ENCODE results near the gene SEC11A. TPM values are rescaled to one million over a fixed set of nuclear protein-coding genes. Genes with fewer than 3 reads are reported as not detected.
"Not testable (repeated sequence)": the region's sequence is repeated elsewhere in the genome, so short reads cannot be mapped to it uniquely, and the experiment has no call there.

The SEC11A gene
- total RNA-seq, 1 donor from 2014 or later = 589 TPM

DNA sequence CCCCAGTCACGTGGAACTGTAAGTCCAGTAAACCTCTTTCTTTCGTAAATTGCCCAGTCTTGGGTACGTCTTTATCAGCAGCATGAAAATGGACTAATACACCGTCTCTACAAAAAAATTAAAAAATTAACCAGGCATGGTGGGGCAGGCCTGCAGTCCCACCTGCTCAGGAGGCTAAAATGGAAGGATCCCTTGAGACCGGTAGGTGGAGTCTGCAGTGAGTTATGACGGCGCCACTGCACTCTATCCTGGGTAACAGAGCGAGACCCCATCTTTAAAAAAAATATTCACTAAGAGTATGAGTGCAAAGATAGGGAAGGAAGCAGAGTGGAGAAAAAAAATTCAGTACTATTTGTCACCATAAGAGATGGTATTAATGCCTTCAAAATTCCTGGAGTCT, 25.6 kb downstream of the SEC11A start:
- no peak overlapping the region for H3K4me3 Mint-ChIP-seq
- no peak overlapping the region for H2AFZ ChIP-seq (replicated peaks)
- H3K27ac ChIP-seq = no peak overlapping the region
- H3K36me3 ChIP-seq = peaks cover 21% of the 10 kb centered on the region
- H3K4me2 ChIP-seq = no peak overlapping the region
- no peak for DNase-seq (ENCODE audit: low spot score)
- H3K79me2 ChIP-seq (ENCODE audit: low read depth) = peaks cover 67% of the 10 kb centered on the region
- H3K27ac Mint-ChIP-seq = no peak overlapping the region
- H3F3A ChIP-seq (ENCODE audit: low read depth) = no peaks in the 10 kb centered on the region
- no peaks in the 10 kb centered on the region for H3K9me3 ChIP-seq (ENCODE audit: low read depth)
- H3K9ac ChIP-seq = no peak overlapping the region
- H3K4me1 Mint-ChIP-seq = no peaks in the 10 kb centered on the region
- no peaks in the 10 kb centered on the region for H3K27me3 ChIP-seq
- H3K4me1 ChIP-seq = no peaks in the 10 kb centered on the region
- peaks cover 26% of the 10 kb centered on the region for H3K36me3 Mint-ChIP-seq
- TF ChIP-seq EZH2phosphoT487 (IDR thresholded peaks at IDR 0.05) (no peak), EZH2 (IDR thresholded peaks at IDR 0.05) (no peak)
- TF ChIP-seq, protein P1, sequence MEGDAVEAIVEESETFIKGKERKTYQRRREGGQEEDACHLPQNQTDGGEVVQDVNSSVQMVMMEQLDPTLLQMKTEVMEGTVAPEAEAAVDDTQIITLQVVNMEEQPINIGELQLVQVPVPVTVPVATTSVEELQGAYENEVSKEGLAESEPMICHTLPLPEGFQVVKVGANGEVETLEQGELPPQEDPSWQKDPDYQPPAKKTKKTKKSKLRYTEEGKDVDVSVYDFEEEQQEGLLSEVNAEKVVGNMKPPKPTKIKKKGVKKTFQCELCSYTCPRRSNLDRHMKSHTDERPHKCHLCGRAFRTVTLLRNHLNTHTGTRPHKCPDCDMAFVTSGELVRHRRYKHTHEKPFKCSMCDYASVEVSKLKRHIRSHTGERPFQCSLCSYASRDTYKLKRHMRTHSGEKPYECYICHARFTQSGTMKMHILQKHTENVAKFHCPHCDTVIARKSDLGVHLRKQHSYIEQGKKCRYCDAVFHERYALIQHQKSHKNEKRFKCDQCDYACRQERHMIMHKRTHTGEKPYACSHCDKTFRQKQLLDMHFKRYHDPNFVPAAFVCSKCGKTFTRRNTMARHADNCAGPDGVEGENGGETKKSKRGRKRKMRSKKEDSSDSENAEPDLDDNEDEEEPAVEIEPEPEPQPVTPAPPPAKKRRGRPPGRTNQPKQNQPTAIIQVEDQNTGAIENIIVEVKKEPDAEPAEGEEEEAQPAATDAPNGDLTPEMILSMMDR (IDR thresholded peaks at IDR 0.05) = no peak
- no peak overlapping the region for H3K4me3 ChIP-seq
- no peaks in the 10 kb centered on the region for H3K27me3 Mint-ChIP-seq (ENCODE audit: insufficient read depth, low read depth)
- no peaks in the 10 kb centered on the region for H3K9me3 Mint-ChIP-seq
- peaks cover 31% of the 10 kb centered on the region for H4K20me1 ChIP-seq (ENCODE audit: low read depth)

DNA sequence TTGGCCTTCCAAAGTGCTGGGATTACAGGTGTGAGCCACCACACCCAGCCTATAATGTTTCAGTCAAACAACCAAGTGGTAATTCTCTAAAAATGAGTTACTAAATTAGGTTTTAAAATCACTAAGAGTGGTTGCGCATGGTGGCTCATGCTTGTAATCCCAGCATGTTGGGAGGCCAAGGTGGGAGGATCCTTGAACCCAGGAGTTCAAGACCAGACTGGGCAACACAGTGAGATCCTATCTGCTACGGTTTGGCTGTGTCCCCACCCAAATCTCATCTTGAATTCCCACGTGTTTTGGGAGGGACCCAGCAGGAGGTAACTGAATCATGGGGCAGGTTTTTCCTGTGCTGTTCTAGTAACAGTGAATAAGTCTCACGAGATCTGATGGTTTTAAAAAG, 26.1 kb downstream of the SEC11A start:
- no peak for DNase-seq (ENCODE audit: low spot score)
- Histone ChIP-seq H3K79me2 (ENCODE audit: low read depth) (peaks cover 62% of the 10 kb centered on the region), H3K9ac (no peak overlapping the region), H3K27ac (no peak overlapping the region), H3K4me2 (no peak overlapping the region), H3K36me3 (peaks cover 21% of the 10 kb centered on the region), H3K9me3 (ENCODE audit: low read depth) (no peaks in the 10 kb centered on the region), H3K27me3 (no peaks in the 10 kb centered on the region), H3F3A (ENCODE audit: low read depth) (no peaks in the 10 kb centered on the region), H2AFZ (replicated peaks) (no peak overlapping the region), H4K20me1 (ENCODE audit: low read depth) (peaks cover 27% of the 10 kb centered on the region), H3K4me3 (no peak overlapping the region), H3K4me1 (no peaks in the 10 kb centered on the region)
- Mint-ChIP-seq H3K27me3 (ENCODE audit: insufficient read depth, low read depth) (no peaks in the 10 kb centered on the region), H3K36me3 (peaks cover 26% of the 10 kb centered on the region), H3K4me1 (no peaks in the 10 kb centered on the region), H3K27ac (no peak overlapping the region), H3K9me3 (no peaks in the 10 kb centered on the region), H3K4me3 (no peak overlapping the region)
- TF ChIP-seq EZH2 (IDR thresholded peaks at IDR 0.05) = no peak
- no peak for TF ChIP-seq EZH2phosphoT487 (IDR thresholded peaks at IDR 0.05)
- TF ChIP-seq, protein P1 (IDR thresholded peaks at IDR 0.05) = no peak

DNA sequence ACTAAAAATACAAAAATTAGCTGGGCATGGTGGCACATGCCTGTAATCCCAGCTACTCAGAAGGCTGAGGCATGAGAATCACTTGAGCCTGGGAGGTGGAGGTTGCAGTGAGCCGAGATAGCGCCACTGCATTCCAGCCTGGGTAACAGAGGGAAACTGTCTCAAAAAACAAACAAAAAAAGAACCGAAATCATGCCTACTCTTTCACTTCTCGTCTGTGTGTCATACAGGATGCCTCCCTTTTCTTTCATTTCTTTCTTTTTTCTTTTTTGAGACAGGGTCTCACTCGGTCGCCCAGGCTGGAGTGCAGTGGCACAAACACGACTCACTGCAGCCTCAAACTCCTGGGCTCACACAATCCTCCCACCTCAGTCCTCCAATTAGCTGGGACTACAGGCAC, 29.5 kb downstream of the SEC11A start:
- not testable (repeated sequence) for H3K4me3 Mint-ChIP-seq, H3K27ac Mint-ChIP-seq
- H3K79me2 ChIP-seq (ENCODE audit: low read depth) = peaks cover 31% of the 10 kb centered on the region

DNA sequence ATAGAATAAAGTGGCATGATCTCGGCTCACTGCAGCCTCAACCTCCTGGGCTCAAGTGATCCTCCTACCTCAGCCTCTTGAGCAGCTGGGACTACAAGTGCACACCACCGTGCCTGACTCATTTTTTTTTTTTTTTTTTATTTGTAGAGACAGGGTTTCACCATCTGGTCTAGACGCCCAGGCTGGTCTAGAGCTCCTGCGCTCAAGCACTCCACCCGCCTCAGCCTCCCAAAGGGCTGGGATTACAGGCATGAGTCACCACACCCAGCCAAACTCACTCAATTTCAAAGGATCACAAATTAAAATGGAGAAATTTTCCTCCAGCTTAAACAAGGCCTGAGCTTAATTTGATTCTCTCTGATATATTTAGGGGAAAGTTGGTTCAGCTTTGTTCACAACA, 30.6 kb downstream of the SEC11A start:
- Histone ChIP-seq H3K9ac (no peak overlapping the region), H3K4me2 (no peak overlapping the region), H3K79me2 (ENCODE audit: low read depth) (peaks cover 19% of the 10 kb centered on the region), H3K4me3 (no peak overlapping the region), H3K9me3 (ENCODE audit: low read depth) (no peaks in the 10 kb centered on the region), H4K20me1 (ENCODE audit: low read depth) (peaks cover 4% of the 10 kb centered on the region), H3K4me1 (no peaks in the 10 kb centered on the region), H2AFZ (replicated peaks) (no peak overlapping the region), H3K36me3 (peaks cover 21% of the 10 kb centered on the region), H3F3A (ENCODE audit: low read depth) (no peaks in the 10 kb centered on the region), H3K27me3 (no peaks in the 10 kb centered on the region), H3K27ac (no peak overlapping the region)
- Mint-ChIP-seq H3K36me3 (peaks cover 34% of the 10 kb centered on the region), H3K27ac (no peak overlapping the region), H3K27me3 (ENCODE audit: insufficient read depth, low read depth) (no peaks in the 10 kb centered on the region), H3K4me3 (no peak overlapping the region), H3K9me3 (no peaks in the 10 kb centered on the region), H3K4me1 (no peaks in the 10 kb centered on the region)
- no peak for DNase-seq (ENCODE audit: low spot score)
- no peak for TF ChIP-seq EZH2phosphoT487 (IDR thresholded peaks at IDR 0.05)
- TF ChIP-seq, protein P1 (IDR thresholded peaks at IDR 0.05) = no peak
- no peak for TF ChIP-seq EZH2 (IDR thresholded peaks at IDR 0.05)

More for the DNA sequence above, 29.5 kb downstream of the SEC11A start:
- H3K4me3 ChIP-seq; H4K20me1 ChIP-seq (ENCODE audit: low read depth); H3K4me1 ChIP-seq; H3K9me3 Mint-ChIP-seq; H3K27ac ChIP-seq; H3K27me3 Mint-ChIP-seq (ENCODE audit: insufficient read depth, low read depth); H3K27me3 ChIP-seq; DNase-seq (ENCODE audit: low spot score); H3K9ac ChIP-seq; H3K9me3 ChIP-seq (ENCODE audit: low read depth); H3F3A ChIP-seq (ENCODE audit: low read depth); H3K4me2 ChIP-seq; H3K4me1 Mint-ChIP-seq; H2AFZ ChIP-seq (replicated peaks): not testable (repeated sequence)
- H3K36me3 ChIP-seq = peaks cover 21% of the 10 kb centered on the region
- H3K36me3 Mint-ChIP-seq = peaks cover 37% of the 10 kb centered on the region

Measured in neural progenitor cell (in vitro differentiated cells).